ENCODE measurements around the gene RAB24. TPM values are rescaled to one million over a fixed set of nuclear protein-coding genes. Genes with fewer than 3 reads are reported as not detected.
A peak's percentile ranks its signal among the peaks of the same experiment; 100 is the strongest.

The RAB24 gene
- total and polyA plus RNA-seq, 2 experiments from 2014 or later: 30.3 to 64.6 TPM

GRCh38 chr5:177327539-177328522, 24.3 kb upstream of the RAB24 start:
- H2AFZ ChIP-seq: no peak overlapping the region
- H4K20me1 ChIP-seq (ENCODE audit: insufficient read depth, poor library complexity, severe bottlenecking): no peaks in the 10 kb centered on the region
- peak overlapping the region; percentile 3 for H3K4me2 ChIP-seq
- no peaks in the 10 kb centered on the region for H3K27me3 ChIP-seq
- no peaks in the 10 kb centered on the region for H3K9me3 ChIP-seq (ENCODE audit: low read depth)
- no peak overlapping the region for H3K4me3 ChIP-seq
- no peaks in the 10 kb centered on the region for H3K36me3 ChIP-seq (replicated peaks; ENCODE audit: insufficient read depth, low read depth)
- H3K9me2 ChIP-seq (replicated peaks; ENCODE audit: insufficient read depth): no peaks in the 10 kb centered on the region
- H3K27ac ChIP-seq: peak overlapping the region; percentile 85
- peaks cover 20% of the 10 kb centered on the region for H3K4me1 ChIP-seq (ENCODE audit: insufficient read depth)
- DNase-seq (ENCODE audit: low spot score): no peak
- peaks cover 3% of the 10 kb centered on the region for H3K79me2 ChIP-seq
- no peak for TF ChIP-seq EZH2 (IDR thresholded peaks at IDR 0.05; ENCODE audit: borderline replicate concordance)
- TF ChIP-seq EZH2phosphoT487 (IDR thresholded peaks at IDR 0.05; ENCODE audit: low read depth, severe bottlenecking, unreplicated experiment): no peak
- no peak for TF ChIP-seq CTCF (IDR thresholded peaks at IDR 0.05; ENCODE audit: poor library complexity)
- WGBS (ENCODE audit: low lambda C conversion rate, missing lambda C conversion rate): 83% methylated on average over 28 of the region's 28 CpGs

GRCh38 chr5:177325868-177326381, 22.4 kb upstream of the RAB24 start:
- no peak for DNase-seq (ENCODE audit: low spot score)
- H3K27me3 ChIP-seq: no peaks in the 10 kb centered on the region
- H3K79me2 ChIP-seq: peaks cover 9% of the 10 kb centered on the region
- H3K4me2 ChIP-seq: peak overlapping the region; percentile 62
- H3K9me2 ChIP-seq (replicated peaks; ENCODE audit: insufficient read depth): no peaks in the 10 kb centered on the region
- no peaks in the 10 kb centered on the region for H3K9me3 ChIP-seq (ENCODE audit: low read depth)
- H3K27ac ChIP-seq: peak overlapping the region; percentile 85
- no peak overlapping the region for H2AFZ ChIP-seq
- WGBS (ENCODE audit: low lambda C conversion rate, missing lambda C conversion rate): 62% methylated on average over 1 of the region's 1 CpG
- no peaks in the 10 kb centered on the region for H3K36me3 ChIP-seq (replicated peaks; ENCODE audit: insufficient read depth, low read depth)
- H3K4me3 ChIP-seq: no peak overlapping the region
- peaks cover 20% of the 10 kb centered on the region for H3K4me1 ChIP-seq (ENCODE audit: insufficient read depth)
- H4K20me1 ChIP-seq (ENCODE audit: insufficient read depth, poor library complexity, severe bottlenecking): no peaks in the 10 kb centered on the region
- TF ChIP-seq EZH2phosphoT487 (IDR thresholded peaks at IDR 0.05; ENCODE audit: low read depth, severe bottlenecking, unreplicated experiment) (no peak), CTCF (IDR thresholded peaks at IDR 0.05; ENCODE audit: poor library complexity) (no peak), EZH2 (IDR thresholded peaks at IDR 0.05; ENCODE audit: borderline replicate concordance) (no peak)

GRCh38 chr5:177320879-177321278, 17.4 kb upstream of the RAB24 start:
- H3K4me1 ChIP-seq (ENCODE audit: insufficient read depth): peaks cover 16% of the 10 kb centered on the region
- no peak for TF ChIP-seq CTCF (IDR thresholded peaks at IDR 0.05; ENCODE audit: poor library complexity)
- TF ChIP-seq EZH2 (IDR thresholded peaks at IDR 0.05; ENCODE audit: borderline replicate concordance): no peak
- TF ChIP-seq EZH2phosphoT487 (IDR thresholded peaks at IDR 0.05; ENCODE audit: low read depth, severe bottlenecking, unreplicated experiment): no peak
- no peak overlapping the region for H2AFZ ChIP-seq
- no peaks in the 10 kb centered on the region for H4K20me1 ChIP-seq (ENCODE audit: insufficient read depth, poor library complexity, severe bottlenecking)
- H3K79me2 ChIP-seq: peaks cover 9% of the 10 kb centered on the region
- H3K9me3 ChIP-seq (ENCODE audit: low read depth): no peaks in the 10 kb centered on the region
- H3K4me2 ChIP-seq: no peak overlapping the region
- WGBS (ENCODE audit: low lambda C conversion rate, missing lambda C conversion rate): 98% methylated on average over 7 of the region's 7 CpGs
- H3K4me3 ChIP-seq: no peak overlapping the region
- no peaks in the 10 kb centered on the region for H3K27me3 ChIP-seq
- H3K36me3 ChIP-seq (replicated peaks; ENCODE audit: insufficient read depth, low read depth): no peaks in the 10 kb centered on the region
- H3K9me2 ChIP-seq (replicated peaks; ENCODE audit: insufficient read depth): no peaks in the 10 kb centered on the region
- DNase-seq (ENCODE audit: low spot score): no peak
- no peak overlapping the region for H3K27ac ChIP-seq
